Measurements from ENCODE around the gene SMIM11.

- TF ChIP-seq CTCF (IDR thresholded peaks at IDR 0.05; ENCODE audit: low read depth, low read length) (peak; percentile 77), EZH2phosphoT487 (IDR thresholded peaks at IDR 0.05; ENCODE audit: low read depth) (no peak)
Observed at GRCh38 chr21:34351786-34352241, 23.5 kb upstream of the SMIM11 start.
